ENCODE measurements around the gene TUBGCP3. TPM values are rescaled to one million over a fixed set of nuclear protein-coding genes. Genes with fewer than 3 reads are reported as not detected.

The TUBGCP3 gene
- total and polyA plus RNA-seq, 2 experiments from 2014 or later = 12.8 to 40.2 TPM

DNA sequence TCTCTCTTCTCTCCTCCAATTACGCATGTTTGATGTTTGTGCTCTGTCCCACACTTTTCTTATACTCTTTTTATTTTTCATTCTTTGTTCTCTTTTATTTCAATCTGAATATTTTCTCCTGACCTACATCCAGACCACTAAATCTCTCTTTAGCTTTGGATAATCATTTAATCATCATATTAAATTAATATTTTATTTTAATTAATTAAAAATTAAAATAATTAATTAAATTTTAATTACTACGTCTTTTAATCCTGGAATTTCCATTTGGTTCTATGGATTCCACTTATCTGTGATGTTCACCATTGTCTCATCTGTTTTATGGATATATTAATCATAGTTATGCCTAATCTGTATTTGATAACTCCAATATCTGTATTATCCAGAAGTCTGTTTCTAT lies 149.4 kb downstream of the TUBGCP3 start (continued):
- TF ChIP-seq, protein P1, sequence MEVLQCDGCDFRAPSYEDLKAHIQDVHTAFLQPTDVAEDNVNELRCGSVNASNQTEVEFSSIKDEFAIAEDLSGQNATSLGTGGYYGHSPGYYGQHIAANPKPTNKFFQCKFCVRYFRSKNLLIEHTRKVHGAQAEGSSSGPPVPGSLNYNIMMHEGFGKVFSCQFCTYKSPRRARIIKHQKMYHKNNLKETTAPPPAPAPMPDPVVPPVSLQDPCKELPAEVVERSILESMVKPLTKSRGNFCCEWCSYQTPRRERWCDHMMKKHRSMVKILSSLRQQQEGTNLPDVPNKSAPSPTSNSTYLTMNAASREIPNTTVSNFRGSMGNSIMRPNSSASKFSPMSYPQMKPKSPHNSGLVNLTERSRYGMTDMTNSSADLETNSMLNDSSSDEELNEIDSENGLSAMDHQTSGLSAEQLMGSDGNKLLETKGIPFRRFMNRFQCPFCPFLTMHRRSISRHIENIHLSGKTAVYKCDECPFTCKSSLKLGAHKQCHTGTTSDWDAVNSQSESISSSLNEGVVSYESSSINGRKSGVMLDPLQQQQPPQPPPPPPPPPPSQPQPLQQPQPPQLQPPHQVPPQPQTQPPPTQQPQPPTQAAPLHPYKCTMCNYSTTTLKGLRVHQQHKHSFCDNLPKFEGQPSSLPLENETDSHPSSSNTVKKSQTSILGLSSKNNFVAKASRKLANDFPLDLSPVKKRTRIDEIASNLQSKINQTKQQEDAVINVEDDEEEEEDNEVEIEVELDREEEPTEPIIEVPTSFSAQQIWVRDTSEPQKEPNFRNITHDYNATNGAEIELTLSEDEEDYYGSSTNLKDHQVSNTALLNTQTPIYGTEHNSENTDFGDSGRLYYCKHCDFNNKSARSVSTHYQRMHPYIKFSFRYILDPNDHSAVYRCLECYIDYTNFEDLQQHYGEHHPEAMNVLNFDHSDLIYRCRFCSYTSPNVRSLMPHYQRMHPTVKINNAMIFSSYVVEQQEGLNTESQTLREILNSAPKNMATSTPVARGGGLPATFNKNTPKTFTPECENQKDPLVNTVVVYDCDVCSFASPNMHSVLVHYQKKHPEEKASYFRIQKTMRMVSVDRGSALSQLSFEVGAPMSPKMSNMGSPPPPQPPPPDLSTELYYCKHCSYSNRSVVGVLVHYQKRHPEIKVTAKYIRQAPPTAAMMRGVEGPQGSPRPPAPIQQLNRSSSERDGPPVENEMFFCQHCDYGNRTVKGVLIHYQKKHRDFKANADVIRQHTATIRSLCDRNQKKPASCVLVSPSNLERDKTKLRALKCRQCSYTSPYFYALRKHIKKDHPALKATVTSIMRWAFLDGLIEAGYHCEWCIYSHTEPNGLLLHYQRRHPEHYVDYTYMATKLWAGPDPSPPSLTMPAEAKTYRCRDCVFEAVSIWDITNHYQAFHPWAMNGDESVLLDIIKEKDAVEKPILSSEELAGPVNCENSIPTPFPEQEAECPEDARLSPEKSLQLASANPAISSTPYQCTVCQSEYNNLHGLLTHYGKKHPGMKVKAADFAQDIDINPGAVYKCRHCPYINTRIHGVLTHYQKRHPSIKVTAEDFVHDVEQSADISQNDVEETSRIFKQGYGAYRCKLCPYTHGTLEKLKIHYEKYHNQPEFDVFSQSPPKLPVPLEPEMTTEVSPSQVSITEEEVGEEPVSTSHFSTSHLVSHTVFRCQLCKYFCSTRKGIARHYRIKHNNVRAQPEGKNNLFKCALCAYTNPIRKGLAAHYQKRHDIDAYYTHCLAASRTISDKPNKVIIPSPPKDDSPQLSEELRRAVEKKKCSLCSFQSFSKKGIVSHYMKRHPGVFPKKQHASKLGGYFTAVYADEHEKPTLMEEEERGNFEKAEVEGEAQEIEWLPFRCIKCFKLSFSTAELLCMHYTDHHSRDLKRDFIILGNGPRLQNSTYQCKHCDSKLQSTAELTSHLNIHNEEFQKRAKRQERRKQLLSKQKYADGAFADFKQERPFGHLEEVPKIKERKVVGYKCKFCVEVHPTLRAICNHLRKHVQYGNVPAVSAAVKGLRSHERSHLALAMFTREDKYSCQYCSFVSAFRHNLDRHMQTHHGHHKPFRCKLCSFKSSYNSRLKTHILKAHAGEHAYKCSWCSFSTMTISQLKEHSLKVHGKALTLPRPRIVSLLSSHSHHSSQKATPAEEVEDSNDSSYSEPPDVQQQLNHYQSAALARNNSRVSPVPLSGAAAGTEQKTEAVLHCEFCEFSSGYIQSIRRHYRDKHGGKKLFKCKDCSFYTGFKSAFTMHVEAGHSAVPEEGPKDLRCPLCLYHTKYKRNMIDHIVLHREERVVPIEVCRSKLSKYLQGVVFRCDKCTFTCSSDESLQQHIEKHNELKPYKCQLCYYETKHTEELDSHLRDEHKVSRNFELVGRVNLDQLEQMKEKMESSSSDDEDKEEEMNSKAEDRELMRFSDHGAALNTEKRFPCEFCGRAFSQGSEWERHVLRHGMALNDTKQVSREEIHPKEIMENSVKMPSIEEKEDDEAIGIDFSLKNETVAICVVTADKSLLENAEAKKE (CRISPR knock-in tag; IDR thresholded peaks at IDR 0.05) = no peak
- no peak for TF ChIP-seq EZH2 (IDR thresholded peaks at IDR 0.05; ENCODE audit: low read depth, unreplicated experiment)
- no peak for TF ChIP-seq POLR2AphosphoS5 (IDR thresholded peaks at IDR 0.05; ENCODE audit: low read depth)
- TF ChIP-seq JUNB (IDR thresholded peaks at IDR 0.05; ENCODE audit: unreplicated experiment) = no peak
- TF ChIP-seq, protein P2, sequence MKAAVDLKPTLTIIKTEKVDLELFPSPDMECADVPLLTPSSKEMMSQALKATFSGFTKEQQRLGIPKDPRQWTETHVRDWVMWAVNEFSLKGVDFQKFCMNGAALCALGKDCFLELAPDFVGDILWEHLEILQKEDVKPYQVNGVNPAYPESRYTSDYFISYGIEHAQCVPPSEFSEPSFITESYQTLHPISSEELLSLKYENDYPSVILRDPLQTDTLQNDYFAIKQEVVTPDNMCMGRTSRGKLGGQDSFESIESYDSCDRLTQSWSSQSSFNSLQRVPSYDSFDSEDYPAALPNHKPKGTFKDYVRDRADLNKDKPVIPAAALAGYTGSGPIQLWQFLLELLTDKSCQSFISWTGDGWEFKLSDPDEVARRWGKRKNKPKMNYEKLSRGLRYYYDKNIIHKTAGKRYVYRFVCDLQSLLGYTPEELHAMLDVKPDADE (IDR thresholded peaks at IDR 0.05) = no peak
- no peak for TF ChIP-seq CREB1 (CRISPR knock-in tag; IDR thresholded peaks at IDR 0.05; ENCODE audit: low read depth)
- no peak for TF ChIP-seq ZNF114 (CRISPR knock-in tag; IDR thresholded peaks at IDR 0.05)
- no peak for TF ChIP-seq STAT1 (IDR thresholded peaks at IDR 0.05; ENCODE audit: unreplicated experiment)

DNA sequence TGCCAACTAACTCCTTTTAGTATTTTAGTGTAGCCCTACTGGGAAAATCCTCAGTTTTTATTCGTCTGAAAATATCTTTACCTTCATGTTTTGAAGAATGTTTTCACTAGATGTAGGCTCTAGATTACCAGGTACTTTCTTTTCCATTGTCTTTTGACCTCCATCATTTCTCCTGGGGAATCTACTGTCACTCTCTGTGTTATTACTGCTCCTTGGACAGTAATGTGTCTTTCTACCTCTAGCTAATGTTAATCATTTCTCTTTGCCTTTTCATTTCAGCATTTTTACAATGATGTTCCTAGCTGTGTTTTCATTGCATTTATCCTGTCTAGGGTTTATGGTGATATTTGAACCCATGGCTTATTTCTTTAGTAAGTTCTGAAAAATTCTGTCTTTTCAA lies 149.9 kb downstream of the TUBGCP3 start:
- H2AFZ ChIP-seq = no peak overlapping the region
- no peaks in the 10 kb centered on the region for H3K27me3 ChIP-seq (ENCODE audit: insufficient read depth)
- H3K36me3 Mint-ChIP-seq (ENCODE audit: low read depth) = peaks cover 6% of the 10 kb centered on the region; the same call in 1 of the 3 replicates
- H3K27ac Mint-ChIP-seq = no peak overlapping the region
- ATAC-seq = no peak
- no peaks in the 10 kb centered on the region for H3K36me3 ChIP-seq (ENCODE audit: insufficient read depth)
- peaks cover 28% of the 10 kb centered on the region for H3K9me3 Mint-ChIP-seq
- peaks cover 3% of the 10 kb centered on the region; the same call in 1 of the 3 replicates for H3K4me1 Mint-ChIP-seq
- no peaks in the 10 kb centered on the region for H3K4me1 ChIP-seq (ENCODE audit: insufficient read depth)
- no peaks in the 10 kb centered on the region for H3K79me2 ChIP-seq (replicated peaks; ENCODE audit: insufficient read depth)
- H3F3A ChIP-seq (replicated peaks; ENCODE audit: low read depth) = no peaks in the 10 kb centered on the region
- peaks cover 4% of the 10 kb centered on the region for H3K27me3 Mint-ChIP-seq (ENCODE audit: insufficient read depth, low read depth, poor library complexity)
- no peak for DNase-seq (ENCODE audit: low spot score)
- no peak for TF ChIP-seq EZH2 (IDR thresholded peaks at IDR 0.05; ENCODE audit: low read depth, unreplicated experiment)
- no peak overlapping the region for H3K27ac ChIP-seq (ENCODE audit: low read depth)
- H3K4me2 ChIP-seq = no peak overlapping the region
- H3K4me3 Mint-ChIP-seq = no peak overlapping the region
- H3K9me2 ChIP-seq (ENCODE audit: insufficient read depth) = no peaks in the 10 kb centered on the region
- H4K20me1 ChIP-seq (replicated peaks; ENCODE audit: insufficient read depth) = no peaks in the 10 kb centered on the region
- no peak overlapping the region for H3K4me3 ChIP-seq
